SK-N-SH (cell line): Measurements from ENCODE around the gene RNFT2.

Experiments
- ELF1 ChIP-seq: IDR thresholded peaks from 2 replicates; pipeline ENCODE4 v1.4.0; 2012
- EZH2phosphoT487 ChIP-seq: fragments of 200-600 bp; sonication (generic); IDR thresholded peaks from 2 replicates; pipeline ENCODE4 v1.6.1; 2017; ENCODE audit warnings: low read depth, mixed run types, mild to moderate bottlenecking, antibody characterized with exemption, moderate library complexity, borderline replicate concordance
- POLR2AphosphoS5 ChIP-seq: IDR thresholded peaks from 2 replicates; pipeline ENCODE4 v1.6.1; 2012; ENCODE audit warnings: low read depth, low read length
- RFX5 ChIP-seq: IDR thresholded peaks from 2 replicates; pipeline ENCODE4 v1.6.1; 2012; ENCODE audit warnings: mild to moderate bottlenecking, improper control_type of control experiment, low read length
- SIN3A ChIP-seq: IDR thresholded peaks from 2 replicates; pipeline ENCODE4 v1.6.1; 2012; ENCODE audit warnings: low read depth, mild to moderate bottlenecking, low read length, moderate library complexity, borderline replicate concordance
- TF ChIP-seq, protein P1 (sequence below): fragments of 150-350 bp; IDR thresholded peaks from 2 replicates; pipeline ENCODE4 v1.6.1; 2017; ENCODE audit warnings: antibody characterized with exemption, low read length, low read depth, borderline replicate concordance
- TF ChIP-seq, protein P2 (sequence below): fragments of 200-600 bp; sonication (generic); IDR thresholded peaks from 2 replicates; pipeline ENCODE4 v1.6.1; 2017; ENCODE audit warnings: antibody characterized with exemption, mild to moderate bottlenecking, moderate library complexity
- TF ChIP-seq, protein P3 (sequence below): IDR thresholded peaks from 2 replicates; pipeline ENCODE4 v1.4.0; 2012; ENCODE audit warnings: low read depth

DNA sequence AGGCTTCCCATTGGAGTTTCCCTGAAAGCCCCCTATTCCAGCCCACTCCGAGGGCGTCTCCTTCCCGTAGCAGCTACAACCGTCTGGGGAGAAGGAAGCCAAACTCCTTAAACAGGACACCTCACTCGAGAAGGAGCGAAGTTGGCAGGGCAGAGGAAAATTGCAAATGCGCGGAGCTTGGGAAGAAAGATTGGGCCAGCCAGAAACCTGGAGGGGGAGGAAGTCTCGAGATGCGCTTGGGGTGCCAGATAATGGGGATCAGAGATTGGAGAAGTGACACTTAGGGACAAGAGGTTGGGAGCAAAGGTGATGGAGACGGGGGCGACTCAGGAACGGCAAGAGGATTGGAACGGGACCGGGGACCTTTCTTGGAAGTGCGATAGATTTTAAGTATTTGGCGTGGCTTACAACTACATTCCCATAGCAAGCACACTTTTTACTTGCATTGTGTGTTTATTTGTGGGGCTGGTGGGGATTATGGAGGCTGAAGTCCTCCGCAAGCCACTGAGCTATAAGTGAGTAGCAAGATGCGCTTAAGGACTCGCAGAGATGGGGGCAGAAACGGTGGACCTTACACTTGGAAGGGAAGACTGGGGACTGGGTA lies 142.2 kb downstream of the RNFT2 start:
- TF ChIP-seq SIN3A (no peak), RFX5 (no peak), POLR2AphosphoS5 (no peak), ELF1 (no peak), EZH2phosphoT487 (no peak)
- TF ChIP-seq, protein P1, sequence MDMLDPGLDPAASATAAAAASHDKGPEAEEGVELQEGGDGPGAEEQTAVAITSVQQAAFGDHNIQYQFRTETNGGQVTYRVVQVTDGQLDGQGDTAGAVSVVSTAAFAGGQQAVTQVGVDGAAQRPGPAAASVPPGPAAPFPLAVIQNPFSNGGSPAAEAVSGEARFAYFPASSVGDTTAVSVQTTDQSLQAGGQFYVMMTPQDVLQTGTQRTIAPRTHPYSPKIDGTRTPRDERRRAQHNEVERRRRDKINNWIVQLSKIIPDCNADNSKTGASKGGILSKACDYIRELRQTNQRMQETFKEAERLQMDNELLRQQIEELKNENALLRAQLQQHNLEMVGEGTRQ, result no peak
- TF ChIP-seq, protein P2, sequence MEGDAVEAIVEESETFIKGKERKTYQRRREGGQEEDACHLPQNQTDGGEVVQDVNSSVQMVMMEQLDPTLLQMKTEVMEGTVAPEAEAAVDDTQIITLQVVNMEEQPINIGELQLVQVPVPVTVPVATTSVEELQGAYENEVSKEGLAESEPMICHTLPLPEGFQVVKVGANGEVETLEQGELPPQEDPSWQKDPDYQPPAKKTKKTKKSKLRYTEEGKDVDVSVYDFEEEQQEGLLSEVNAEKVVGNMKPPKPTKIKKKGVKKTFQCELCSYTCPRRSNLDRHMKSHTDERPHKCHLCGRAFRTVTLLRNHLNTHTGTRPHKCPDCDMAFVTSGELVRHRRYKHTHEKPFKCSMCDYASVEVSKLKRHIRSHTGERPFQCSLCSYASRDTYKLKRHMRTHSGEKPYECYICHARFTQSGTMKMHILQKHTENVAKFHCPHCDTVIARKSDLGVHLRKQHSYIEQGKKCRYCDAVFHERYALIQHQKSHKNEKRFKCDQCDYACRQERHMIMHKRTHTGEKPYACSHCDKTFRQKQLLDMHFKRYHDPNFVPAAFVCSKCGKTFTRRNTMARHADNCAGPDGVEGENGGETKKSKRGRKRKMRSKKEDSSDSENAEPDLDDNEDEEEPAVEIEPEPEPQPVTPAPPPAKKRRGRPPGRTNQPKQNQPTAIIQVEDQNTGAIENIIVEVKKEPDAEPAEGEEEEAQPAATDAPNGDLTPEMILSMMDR, result no peak
- TF ChIP-seq, protein P3, sequence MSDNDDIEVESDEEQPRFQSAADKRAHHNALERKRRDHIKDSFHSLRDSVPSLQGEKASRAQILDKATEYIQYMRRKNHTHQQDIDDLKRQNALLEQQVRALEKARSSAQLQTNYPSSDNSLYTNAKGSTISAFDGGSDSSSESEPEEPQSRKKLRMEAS, result no peak
